NCI-H446 (cell line): Measurements from ENCODE around the gene ANKRD40.
"Not testable (repeated sequence)": the region's sequence is repeated elsewhere in the genome, so short reads cannot be mapped to it uniquely, and the experiment has no call there.

Source experiments
- DNase-seq, 2 experiments: peaks; one replicate each; lab custom pipeline; 2025; lab: John Stamatoyannopoulos, UW

The ANKRD40 gene

DNA sequence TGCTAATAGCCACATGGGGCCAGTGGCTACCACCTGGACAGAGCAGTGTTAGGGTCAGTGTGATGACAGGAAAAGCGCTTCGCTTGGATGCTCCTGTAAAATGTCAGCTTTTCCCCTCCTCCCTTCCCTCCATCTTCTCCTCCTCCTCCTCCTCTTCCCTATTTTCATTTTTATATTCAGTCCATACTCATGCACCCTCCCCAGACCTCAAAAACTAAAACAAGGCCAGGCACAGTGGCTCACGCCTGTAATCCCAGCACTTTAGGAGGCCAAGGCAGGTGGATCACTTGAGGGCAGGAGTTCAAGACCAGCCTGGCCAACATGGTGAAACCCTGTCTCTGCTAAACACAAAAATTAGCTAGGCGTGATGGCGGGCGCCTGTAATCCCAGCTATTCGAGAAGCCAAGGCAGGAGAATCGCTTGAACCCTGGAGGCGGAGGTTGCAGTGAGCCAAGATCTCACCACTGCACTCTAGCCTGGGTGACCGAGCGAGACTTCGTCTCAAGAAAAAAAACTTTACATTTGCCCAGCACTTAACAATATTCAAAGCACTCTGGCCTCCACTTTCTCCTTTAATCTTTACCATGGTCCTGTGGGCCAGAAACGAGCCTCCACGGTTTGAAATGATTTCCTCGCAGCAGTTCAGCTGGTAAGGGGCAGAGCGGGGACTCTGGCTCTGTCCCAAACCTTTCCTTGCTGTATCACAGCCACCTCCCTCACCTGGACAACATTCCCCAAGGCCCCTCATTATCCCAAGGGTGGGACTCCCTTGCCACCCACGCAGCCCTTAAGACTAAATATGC is 21.8 kb downstream of the ANKRD40 start:
- no peak for DNase-seq

DNA sequence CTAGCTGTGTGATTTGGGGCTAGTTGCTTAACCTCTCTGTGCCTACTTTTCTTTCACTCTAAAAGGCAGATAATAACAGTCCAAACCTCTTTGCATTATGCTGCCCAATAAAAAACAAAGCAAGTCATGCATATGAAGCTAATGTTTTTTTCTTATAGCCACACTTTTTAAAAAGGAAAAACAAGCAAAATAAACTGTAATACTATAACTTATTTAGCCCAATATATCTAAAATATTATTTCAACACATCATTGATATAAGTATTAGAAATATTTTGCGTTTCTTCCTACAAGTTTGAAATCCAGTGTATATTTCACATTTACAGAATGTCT is 22.4 kb downstream of the ANKRD40 start:
- no peak for DNase-seq

DNA sequence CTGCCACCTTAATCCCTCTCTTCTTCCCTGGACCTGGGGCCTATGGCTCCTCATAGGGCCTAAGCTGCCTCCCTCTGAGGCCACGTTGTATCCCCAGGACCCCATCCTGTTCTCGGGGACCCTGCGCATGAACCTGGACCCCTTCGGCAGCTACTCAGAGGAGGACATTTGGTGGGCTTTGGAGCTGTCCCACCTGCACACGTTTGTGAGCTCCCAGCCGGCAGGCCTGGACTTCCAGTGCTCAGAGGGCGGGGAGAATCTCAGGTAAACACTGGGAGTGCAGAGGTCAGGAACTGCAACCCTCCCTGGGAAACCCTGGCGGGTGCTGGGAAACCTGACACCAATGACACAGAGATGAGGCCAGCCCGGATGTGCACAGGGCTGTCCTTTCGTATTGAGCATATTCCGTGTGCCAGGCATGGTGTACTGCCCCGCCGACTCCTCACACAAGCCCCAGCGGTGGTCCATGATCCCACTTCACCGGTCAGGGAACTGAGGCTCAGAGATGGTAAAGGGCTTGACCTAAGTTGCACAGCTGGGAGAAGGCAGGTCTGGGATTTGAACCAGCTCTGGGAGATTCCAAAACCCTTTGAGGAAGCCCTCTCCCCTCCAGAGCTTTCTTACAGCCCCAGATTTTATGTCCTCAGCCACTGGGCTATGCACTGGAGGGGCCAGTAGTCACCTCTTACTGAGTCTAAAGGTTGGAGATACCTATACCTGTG is 22.9 kb downstream of the ANKRD40 start:
- DNase-seq, result no peak

DNA sequence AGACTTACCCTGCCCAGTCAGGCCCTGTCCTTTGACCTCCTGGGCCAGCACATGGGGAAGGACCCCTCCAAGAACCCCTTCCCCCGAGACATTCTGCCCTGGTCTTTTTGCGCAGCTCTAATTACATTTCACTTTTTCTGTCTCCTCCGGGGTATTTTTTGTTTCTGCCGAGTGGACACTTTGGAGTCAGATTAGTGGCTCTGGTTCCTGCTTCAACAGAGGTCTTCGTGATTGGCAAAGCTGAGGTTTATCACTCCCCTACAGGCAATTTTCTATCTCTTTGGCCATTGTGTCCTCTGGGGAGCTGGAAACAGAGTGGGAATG is 23.5 kb downstream of the ANKRD40 start:
- DNase-seq, result no peak

DNA sequence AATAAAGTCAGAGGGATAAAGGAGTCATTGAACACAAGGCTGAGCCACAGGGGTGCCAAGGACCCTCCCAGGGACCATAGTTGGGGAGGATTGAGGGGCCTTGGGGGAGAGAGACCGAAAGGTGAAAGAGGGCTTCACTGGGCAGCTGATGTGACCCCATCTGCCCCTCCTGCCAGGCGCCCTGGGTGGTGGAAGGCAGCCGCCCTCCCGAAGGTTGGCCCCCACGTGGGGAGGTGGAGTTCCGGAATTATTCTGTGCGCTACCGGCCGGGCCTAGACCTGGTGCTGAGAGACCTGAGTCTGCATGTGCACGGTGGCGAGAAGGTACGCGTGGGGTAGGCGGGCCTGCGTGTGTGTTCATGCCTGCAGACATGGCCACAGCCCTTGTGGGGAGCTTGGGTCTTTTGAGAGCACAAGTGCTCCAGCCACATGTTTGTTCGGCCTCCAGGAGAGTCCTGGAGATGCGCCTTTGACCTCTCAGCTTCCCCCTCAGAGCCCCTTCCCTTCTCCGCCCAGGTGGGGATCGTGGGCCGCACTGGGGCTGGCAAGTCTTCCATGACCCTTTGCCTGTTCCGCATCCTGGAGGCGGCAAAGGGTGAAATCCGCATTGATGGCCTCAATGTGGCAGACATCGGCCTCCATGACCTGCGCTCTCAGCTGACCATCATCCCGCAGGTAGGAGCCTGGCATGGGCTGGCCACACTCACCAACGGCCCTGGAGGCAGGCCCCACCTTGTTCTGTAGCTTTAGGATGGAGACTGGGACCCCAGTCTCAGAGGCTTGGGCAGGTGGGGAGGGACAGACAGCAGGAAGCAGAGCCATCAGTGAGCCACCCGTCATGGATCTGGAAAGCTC is 24.1 kb downstream of the ANKRD40 start:
- DNase-seq, result no peak

DNA sequence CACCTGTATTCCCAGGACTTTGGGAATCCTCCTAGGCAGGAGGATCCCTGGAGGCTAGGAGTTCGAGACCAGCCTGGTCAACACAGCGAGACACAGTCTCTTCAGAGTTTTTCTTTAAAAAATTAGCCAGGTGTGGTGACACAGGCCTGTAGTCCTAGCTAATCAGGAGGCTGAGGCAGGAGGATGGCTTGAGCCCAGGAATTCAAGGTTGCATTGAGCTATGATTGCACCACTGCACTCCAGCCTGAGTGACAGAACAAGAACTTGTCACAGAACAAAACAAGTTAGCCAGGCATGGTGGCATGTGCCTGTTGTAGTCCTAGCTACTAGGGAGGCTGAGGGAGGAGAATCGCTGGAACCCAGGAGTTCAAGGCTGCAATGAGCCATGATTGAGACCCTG is 24.8 kb downstream of the ANKRD40 start:
- no peak for DNase-seq

DNA sequence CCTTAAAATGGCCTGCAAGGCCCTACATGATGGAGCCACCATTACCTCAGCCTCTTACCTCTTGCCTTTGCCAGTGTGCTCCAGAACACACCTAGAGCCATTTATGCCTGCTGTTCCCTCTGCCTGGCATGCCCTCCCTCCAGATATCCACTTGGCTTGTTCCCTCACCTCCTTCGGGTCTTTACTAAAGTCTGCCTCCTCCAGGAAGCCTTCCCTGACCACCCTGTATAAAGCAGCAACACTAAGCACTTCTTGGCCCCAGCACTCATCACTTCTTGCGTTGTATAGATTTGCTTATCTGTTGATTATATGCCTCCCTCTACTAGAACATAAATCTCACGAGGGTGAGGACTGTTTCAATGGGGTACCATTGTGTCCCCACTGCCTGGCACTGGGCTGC is 25.3 kb downstream of the ANKRD40 start:
- no peak for DNase-seq

DNA sequence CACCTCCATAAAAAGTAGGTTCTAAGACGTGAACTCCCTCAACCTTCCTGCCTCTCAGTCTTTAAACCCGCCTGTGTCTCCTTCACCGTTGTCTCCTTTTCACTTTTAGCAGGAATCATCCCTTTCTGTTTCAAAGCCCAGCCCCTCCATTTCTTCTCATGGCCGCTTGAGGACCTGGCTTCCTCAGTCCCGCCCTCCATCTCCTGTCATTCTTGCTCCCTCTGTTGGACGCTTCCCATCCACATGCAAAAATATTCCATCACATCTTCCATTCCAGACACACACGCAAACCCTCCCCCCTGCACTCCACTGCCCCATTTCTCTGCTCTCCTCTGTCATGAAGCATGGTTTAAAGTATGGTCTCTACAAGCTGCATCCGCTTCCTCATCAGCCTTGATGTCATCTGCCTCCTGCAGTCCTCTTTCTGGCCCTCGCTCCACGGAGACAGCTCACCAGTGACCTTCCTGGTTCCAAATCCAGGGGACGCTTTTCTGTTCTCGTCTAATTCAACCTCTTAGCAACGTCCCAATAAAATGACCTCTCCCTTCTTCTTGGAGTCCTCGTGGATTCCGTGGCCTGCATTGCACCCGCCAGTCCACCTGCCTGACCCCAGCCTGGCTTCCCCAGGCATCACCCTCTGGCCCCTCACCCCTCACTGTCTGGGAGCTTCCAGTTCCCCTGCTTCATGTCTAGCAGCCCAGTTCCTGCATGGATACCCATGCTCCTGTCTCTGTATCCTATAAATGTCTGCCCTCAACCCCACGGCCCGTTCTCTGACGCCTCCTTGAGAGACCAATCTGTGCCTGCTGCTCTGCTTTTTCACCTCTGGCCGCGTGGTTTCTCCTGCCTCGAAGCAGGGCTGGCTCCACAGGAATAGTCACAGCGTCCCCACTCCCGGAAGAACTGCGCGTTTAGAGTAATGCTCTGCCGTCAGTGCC is 26.2 kb downstream of the ANKRD40 start:
- DNase-seq, result peak; percentile 30 to 48

DNA sequence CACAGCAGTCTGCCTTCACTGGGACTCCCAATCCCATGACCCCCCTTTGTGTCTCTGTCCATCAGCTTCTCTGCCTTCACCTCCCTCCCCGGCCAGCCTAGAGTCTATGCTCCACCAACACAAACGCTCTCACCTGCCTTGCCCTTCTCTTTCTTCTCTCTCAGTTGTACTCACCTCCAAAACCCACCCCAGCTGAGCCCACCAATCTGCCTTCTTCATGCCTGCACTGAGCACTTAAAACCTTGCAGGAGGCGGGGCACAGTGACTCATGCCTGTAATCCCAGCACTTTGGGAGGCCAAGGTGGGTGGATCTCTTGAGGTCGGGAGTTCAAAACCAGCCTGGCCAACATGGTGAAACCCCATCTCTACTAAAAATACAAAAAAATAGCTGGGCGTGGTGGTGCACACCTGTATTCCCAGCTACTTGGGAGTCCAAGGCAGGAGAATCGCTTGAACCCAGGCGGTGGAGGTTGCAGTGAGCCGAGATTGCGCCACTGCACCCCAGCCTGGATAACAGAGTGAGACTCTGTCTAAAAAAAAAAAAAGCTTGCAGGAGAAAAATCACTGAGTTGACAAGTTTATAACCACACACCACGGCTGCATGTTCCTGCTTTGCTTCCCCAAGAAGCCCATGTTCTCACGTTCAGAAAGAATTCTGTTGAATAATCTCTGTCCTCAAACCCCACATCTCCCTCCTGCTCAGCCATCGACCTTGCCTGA is 27.0 kb downstream of the ANKRD40 start:
- not testable (repeated sequence) for DNase-seq

DNA sequence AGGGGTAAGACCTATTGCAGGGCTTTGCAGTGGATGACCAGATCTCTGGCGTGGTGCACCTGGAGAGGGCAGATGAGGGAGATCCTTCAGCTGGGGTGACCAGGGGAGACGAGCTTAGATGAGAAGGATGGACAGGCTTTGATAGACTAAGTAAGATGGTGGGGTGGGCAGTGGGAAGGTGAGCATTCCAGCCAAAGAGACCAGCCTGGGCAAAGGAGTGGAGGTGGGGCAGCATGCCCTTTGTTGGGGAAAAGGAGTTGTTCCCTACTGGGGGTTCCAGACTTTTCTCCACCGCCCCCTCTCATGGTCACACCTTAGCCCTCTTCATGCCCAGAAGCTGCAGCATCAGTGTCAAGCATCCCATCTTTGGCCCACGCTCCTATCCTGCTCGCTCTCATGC is 27.6 kb downstream of the ANKRD40 start:
- no peak for DNase-seq

DNA sequence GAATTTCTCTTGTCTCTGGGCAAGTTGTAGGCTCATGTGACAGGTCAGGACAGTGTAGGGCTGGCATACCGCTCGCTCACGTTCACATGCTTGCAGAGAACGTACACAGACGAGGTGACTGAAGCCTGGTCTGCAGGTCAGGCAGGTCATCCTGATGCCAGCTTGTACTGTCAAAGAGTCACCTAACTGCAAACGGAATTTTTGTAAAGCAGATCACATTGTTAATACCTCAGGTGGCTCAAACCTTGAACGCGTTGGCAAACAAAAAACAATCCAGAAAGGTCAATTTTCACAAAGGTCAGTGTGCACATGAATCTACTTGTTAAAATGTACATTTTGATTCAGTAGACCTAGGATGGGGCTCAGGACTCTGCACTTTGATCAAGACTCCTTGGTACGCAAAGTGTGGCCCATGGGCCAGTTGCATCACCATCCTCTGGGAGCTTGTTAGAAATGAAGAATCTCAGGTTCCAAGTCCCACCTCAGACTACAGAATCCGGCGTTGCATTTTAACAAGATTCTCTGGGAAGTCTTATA is 28.6 kb downstream of the ANKRD40 start:
- no peak for DNase-seq

DNA sequence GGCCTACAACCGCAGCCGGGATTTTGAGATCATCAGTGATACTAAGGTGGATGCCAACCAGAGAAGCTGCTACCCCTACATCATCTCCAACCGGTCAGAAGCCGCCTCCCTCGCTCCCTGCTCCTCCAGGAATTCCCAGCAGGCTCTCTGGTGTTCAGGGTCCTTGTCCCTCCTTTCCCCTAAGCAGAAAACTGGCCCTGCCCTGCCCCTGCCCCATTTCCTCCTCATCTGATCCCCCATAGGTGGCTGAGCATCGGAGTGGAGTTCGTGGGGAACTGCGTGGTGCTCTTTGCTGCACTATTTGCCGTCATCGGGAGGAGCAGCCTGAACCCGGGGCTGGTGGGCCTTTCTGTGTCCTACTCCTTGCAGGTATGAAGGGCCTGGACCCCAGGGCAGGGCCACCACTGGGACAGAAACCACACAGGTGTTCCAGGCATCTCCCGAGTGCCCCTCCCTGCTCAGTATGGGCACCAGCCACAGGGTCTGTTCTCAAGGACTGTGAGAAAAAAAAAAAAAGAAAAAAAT is 29.8 kb downstream of the ANKRD40 start:
- no peak for DNase-seq

DNA sequence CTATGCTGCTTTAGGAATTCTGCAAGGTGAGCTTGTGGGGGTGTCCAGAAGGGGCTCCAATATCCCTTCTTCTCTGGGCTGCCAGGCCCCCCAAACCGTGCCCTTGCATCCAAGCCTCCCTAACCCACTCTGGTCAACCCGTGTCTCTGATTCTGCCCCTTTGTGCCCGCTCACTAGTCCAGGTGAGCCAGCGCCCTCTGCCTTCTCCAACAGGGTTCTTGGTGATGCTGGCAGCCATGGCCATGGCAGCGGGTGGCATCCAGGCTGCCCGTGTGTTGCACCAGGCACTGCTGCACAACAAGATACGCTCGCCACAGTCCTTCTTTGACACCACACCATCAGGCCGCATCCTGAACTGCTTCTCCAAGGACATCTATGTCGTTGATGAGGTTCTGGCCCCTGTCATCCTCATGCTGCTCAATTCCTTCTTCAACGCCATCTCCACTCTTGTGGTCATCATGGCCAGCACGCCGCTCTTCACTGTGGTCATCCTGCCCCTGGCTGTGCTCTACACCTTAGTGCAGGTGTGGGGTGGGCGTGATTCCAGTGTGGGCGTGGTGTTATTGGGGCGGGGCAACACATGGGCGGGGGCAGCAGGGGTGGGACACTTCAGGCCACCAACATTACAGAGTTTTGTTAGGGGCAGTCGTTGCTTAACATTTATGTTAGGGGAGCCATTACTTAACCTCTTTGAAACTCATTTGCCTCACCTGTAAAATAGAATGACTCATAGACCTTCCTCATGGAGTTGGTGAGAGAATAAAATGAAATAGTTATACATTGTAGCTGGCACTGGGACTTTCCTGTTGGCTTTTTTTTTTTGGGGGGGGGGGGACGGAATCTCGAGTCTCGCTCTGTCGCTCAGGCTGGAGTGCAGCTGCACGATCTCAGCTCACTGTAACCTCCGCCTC is 31.4 kb downstream of the ANKRD40 start:
- no peak for DNase-seq

DNA sequence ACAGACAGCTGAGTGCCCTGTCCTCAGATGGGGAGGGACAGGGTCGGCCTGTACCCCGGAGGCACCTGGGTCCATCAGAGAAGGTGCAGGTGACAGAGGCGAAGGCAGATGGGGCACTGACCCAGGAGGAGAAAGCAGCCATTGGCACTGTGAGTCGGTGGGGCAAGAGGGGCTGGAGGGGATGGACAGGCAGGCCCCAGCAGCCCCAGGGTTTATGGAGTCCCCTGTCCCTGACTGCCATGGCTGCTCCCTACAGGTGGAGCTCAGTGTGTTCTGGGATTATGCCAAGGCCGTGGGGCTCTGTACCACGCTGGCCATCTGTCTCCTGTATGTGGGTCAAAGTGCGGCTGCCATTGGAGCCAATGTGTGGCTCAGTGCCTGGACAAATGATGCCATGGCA is 32.1 kb downstream of the ANKRD40 start:
- DNase-seq, result peak in 1 of 2 experiments; percentile 41

DNA sequence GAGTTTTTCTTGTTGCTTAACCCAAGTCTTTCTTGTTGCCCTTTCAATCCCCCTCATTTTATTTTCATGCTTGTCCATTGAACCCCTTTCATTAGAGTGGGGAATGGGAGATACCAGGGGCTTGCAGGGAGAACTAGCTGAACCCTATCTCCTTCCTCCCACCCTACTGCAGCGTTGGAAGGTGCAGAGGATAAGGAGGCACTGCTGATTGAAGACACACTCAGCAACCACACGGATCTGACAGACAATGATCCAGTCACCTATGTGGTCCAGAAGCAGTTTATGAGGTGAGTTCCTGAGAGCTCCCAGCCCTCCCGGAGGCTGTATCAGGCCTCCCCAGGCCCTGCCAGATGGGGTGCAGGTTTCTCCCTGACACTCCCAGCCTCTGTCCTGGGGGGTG is 32.5 kb downstream of the ANKRD40 start:
- no peak for DNase-seq

DNA sequence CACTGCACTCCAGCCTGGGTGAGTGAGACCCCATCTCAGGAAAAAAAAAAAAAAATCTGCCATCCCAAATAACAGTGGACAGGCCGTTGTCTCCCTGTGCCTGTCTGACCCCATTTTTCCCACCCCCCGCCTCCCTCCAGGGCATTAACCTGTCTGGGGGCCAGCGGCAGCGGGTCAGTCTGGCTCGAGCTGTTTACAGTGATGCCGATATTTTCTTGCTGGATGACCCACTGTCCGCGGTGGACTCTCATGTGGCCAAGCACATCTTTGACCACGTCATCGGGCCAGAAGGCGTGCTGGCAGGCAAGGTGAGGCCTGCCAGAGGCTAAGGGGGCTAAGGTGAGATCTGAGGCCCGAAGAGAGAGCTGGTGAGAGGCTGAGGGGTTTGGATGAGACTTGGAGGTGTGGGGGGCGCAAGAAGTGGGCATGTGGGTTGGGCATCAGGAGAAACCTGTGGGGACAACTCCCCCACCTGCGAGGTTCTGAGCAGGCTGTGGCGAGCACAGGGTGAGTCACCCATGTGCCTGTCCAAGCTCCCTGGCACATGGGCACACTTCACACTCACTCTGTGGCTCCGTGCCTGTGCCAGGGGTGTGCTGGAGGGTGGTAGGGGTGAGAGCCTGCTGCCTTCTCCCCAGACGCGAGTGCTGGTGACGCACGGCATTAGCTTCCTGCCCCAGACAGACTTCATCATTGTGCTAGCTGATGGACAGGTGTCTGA is 34.7 kb downstream of the ANKRD40 start:
- peak in 1 of 2 experiments; percentile 16 for DNase-seq

DNA sequence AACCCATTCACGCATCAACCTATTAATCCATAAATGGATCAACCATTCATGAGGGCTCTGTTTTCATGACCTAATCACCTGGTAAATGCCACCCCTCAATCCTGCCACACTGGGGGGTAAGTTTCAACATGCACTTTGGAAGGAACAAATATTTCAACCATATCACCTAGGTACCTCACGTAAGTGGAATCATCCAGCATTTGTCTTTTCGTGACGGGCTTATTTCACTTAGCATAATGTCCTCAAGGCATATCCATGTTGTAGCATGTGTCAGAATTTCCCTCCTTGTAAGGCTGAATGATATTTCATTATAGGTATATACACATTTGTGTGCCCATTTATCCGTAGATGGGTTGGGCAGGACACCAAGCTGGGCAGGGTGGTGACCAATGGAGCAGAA is 35.6 kb downstream of the ANKRD40 start:
- DNase-seq, result no peak

DNA sequence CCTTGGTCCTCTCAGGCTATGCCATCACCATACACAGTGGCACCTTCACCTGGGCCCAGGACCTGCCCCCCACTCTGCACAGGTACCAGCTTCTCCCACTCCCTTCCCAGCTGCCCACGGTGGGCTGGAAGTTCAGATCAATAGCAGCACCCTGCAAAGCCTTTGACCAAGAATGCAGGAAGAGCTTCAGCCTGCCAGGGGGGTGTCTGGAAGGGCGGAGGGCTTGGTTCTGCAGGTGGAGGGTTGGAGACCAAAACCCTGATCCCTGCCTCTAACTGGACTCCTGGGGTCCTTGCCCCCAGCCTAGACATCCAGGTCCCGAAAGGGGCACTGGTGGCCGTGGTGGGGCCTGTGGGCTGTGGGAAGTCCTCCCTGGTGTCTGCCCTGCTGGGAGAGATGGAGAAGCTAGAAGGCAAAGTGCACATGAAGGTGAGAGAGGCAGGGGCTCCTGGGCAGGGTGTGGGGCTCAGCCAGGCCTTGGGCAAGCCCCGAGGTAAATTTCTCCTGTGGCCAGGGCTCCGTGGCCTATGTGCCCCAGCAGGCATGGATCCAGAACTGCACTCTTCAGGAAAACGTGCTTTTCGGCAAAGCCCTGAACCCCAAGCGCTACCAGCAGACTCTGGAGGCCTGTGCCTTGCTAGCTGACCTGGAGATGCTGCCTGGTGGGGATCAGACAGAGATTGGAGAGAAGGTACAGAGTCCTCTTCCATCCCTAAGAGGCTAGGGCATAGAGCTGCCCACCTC is 38.7 kb downstream of the ANKRD40 start:
- DNase-seq, result no peak
